ENCODE measurements around the gene BEX3.

- TF ChIP-seq CTCF (IDR thresholded peaks at IDR 0.05; ENCODE audit: low read length) (no peak), EZH2 (IDR thresholded peaks at IDR 0.05; ENCODE audit: borderline replicate concordance, low read length) (no peak)
Measured at GRCh38 chrX:103361798-103362197, 14.5 kb upstream of the BEX3 start.
